ENCODE data around the gene SNTA1. TPM values are rescaled to one million over a fixed set of nuclear protein-coding genes. Genes with fewer than 3 reads are reported as not detected.

SNTA1 gene
- total and polyA plus RNA-seq, 2 of the 13 experiments (the other 11 are each of a cell fraction or from before 2014, with no cell fraction given) = 16.4 to 18.3 TPM

GRCh38 chr20:33400812-33401183 is 42.8 kb downstream of the SNTA1 start (continued):
- TF ChIP-seq DNMT3B (CRISPR knock-in tag; conservative IDR thresholded peaks at IDR 0.05) (no peak), NR1H2 (CRISPR knock-in tag; IDR thresholded peaks at IDR 0.05; ENCODE audit: borderline replicate concordance, low read depth) (no peak), PHF21A (CRISPR knock-in tag; IDR thresholded peaks at IDR 0.05) (no peak), ZSCAN31 (CRISPR knock-in tag; IDR thresholded peaks at IDR 0.05; ENCODE audit: low read depth) (no peak), SIX1 (CRISPR knock-in tag; IDR thresholded peaks at IDR 0.05; ENCODE audit: borderline replicate concordance) (no peak), ZFP36L2 (CRISPR knock-in tag; IDR thresholded peaks at IDR 0.05) (no peak), ZBTB39 (CRISPR knock-in tag; IDR thresholded peaks at IDR 0.05) (no peak), TFAP4 (IDR thresholded peaks at IDR 0.05; ENCODE audit: borderline replicate concordance, low read depth) (no peak), ISL2 (CRISPR knock-in tag; IDR thresholded peaks at IDR 0.05) (no peak), ZFYVE20 (CRISPR knock-in tag; IDR thresholded peaks at IDR 0.05; ENCODE audit: borderline replicate concordance, low read depth) (no peak), ZNF639 (CRISPR knock-in tag; conservative IDR thresholded peaks at IDR 0.05) (no peak), RELA (CRISPR knock-in tag; IDR thresholded peaks at IDR 0.05) (no peak), TAF1 (CRISPR knock-in tag; IDR thresholded peaks at IDR 0.05) (no peak), TBX2 (CRISPR knock-in tag; IDR thresholded peaks at IDR 0.05; ENCODE audit: borderline replicate concordance) (no peak), PAX8 (CRISPR knock-in tag; IDR thresholded peaks at IDR 0.05; ENCODE audit: borderline replicate concordance) (no peak), NR3C1 (CRISPR knock-in tag; IDR thresholded peaks at IDR 0.05) (no peak), HNRNPUL1 (IDR thresholded peaks at IDR 0.05; ENCODE audit: low read depth, low read length) (no peak), ZNF557 (CRISPR knock-in tag; IDR thresholded peaks at IDR 0.05) (no peak), ZNF839 (CRISPR knock-in tag; IDR thresholded peaks at IDR 0.05; ENCODE audit: borderline replicate concordance) (no peak), SNRNP70 (IDR thresholded peaks at IDR 0.05; ENCODE audit: low read depth, low read length) (no peak), E2F2 (CRISPR knock-in tag; IDR thresholded peaks at IDR 0.05; ENCODE audit: borderline replicate concordance) (no peak), THAP11 (CRISPR knock-in tag; IDR thresholded peaks at IDR 0.05) (no peak), POGZ (CRISPR knock-in tag; IDR thresholded peaks at IDR 0.05) (no peak), MLX (CRISPR knock-in tag; IDR thresholded peaks at IDR 0.05) (no peak), HMGXB4 (CRISPR knock-in tag; IDR thresholded peaks at IDR 0.05; ENCODE audit: borderline replicate concordance in 1 of 2, low read depth in 1 of 2) (no peak)
